ENCODE measurements around the gene STK32B. TPM values are rescaled to one million over a fixed set of nuclear protein-coding genes. Genes with fewer than 3 reads are reported as not detected.

STK32B gene
- total and polyA plus RNA-seq, 9 of the 15 experiments (the other 6 are each of a cell fraction or from before 2014, with no cell fraction given): 0.03 to 0.20 (median 0.07) TPM; not detected in 2

DNA sequence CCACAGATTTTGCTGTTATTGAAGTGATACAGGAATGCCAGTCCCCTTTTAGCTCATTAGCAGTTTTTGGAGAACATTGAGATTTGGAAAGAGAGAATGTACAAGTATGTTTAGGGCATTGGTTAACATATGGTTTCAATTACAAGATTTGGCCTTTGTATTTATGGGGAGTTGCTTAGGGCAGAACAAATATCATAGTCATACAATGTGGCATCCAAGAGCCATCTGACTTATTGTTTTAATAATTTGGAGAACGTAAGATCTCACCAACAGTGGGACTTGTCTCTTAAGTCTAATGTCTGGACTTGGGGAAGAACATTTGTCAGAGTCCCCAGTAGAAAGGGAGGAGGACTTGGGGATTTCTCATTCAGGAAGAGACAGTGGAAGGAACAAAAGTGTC lies 166.1 kb downstream of the STK32B start:
- whole genome bisulfite sequencing (ENCODE audit: insufficient coverage, low coverage, missing lambda C conversion rate): 0% methylated on average over 1 of the region's 1 CpG

More for the DNA sequence above, 166.1 kb downstream of the STK32B start:
- Histone ChIP-seq H3K36me3 (ENCODE audit: control insufficient read depth, insufficient read depth, low read length) (no peaks in the 10 kb centered on the region), H3K79me2 (ENCODE audit: control insufficient read depth, insufficient read depth, low read length) (no peaks in the 10 kb centered on the region), H3K9me3 (replicated peaks; ENCODE audit: control insufficient read depth, insufficient read depth, low read depth, low read length) (no peaks in the 10 kb centered on the region), H3K27me3 (ENCODE audit: control insufficient read depth in 2 of 2, insufficient read depth in 2 of 2, low read length in 2 of 2) (no peaks in the 10 kb centered on the region), H3K9ac (ENCODE audit: insufficient read depth in 1 of 2, low read depth in 2 of 2, low read length in 2 of 2) (no peak overlapping the region), H3K4me3 (no peak overlapping the region), H3K4me1 (replicated peaks in 1 of 2; ENCODE audit: control insufficient read depth in 2 of 2, insufficient read depth in 2 of 2, low read length in 2 of 2) (no peaks in the 10 kb centered on the region), H3K4me2 (ENCODE audit: insufficient read depth, low read length) (no peak overlapping the region), H3K9me1 (ENCODE audit: control insufficient read depth, insufficient read depth, low read length) (no peaks in the 10 kb centered on the region), H3K27ac (ENCODE audit: extremely low read depth, low read depth, low read length) (no peak overlapping the region), H4K20me1 (replicated peaks; ENCODE audit: control insufficient read depth, insufficient read depth, low read length) (no peaks in the 10 kb centered on the region), H2AFZ (ENCODE audit: low read depth, low read length) (no peak overlapping the region)
- BruUV-seq (replicated peaks): no TSS peak
- ChIA-PET POLR2A (no interaction called here), CTCF (ENCODE audit: low intra/inter-chr PET ratio) (no interaction called here)
- intact Hi-C loops (cut with micrococcal nuclease): no loop called here
- FAIRE-seq (no peak), ATAC-seq (no peak), DNase-seq (ENCODE audit: extremely low read depth in 1 of 4, low spot score in 3 of 4) (no peak)
- in situ Hi-C loops (cut with MboI): no loop called here
- no peak for TF ChIP-seq IRF9 (tag; IDR thresholded peaks at IDR 0.05)
- TF ChIP-seq, protein P1, sequence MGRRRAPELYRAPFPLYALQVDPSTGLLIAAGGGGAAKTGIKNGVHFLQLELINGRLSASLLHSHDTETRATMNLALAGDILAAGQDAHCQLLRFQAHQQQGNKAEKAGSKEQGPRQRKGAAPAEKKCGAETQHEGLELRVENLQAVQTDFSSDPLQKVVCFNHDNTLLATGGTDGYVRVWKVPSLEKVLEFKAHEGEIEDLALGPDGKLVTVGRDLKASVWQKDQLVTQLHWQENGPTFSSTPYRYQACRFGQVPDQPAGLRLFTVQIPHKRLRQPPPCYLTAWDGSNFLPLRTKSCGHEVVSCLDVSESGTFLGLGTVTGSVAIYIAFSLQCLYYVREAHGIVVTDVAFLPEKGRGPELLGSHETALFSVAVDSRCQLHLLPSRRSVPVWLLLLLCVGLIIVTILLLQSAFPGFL (CRISPR knock-in tag; IDR thresholded peaks at IDR 0.05): no peak
- TF ChIP-seq, protein P2, sequence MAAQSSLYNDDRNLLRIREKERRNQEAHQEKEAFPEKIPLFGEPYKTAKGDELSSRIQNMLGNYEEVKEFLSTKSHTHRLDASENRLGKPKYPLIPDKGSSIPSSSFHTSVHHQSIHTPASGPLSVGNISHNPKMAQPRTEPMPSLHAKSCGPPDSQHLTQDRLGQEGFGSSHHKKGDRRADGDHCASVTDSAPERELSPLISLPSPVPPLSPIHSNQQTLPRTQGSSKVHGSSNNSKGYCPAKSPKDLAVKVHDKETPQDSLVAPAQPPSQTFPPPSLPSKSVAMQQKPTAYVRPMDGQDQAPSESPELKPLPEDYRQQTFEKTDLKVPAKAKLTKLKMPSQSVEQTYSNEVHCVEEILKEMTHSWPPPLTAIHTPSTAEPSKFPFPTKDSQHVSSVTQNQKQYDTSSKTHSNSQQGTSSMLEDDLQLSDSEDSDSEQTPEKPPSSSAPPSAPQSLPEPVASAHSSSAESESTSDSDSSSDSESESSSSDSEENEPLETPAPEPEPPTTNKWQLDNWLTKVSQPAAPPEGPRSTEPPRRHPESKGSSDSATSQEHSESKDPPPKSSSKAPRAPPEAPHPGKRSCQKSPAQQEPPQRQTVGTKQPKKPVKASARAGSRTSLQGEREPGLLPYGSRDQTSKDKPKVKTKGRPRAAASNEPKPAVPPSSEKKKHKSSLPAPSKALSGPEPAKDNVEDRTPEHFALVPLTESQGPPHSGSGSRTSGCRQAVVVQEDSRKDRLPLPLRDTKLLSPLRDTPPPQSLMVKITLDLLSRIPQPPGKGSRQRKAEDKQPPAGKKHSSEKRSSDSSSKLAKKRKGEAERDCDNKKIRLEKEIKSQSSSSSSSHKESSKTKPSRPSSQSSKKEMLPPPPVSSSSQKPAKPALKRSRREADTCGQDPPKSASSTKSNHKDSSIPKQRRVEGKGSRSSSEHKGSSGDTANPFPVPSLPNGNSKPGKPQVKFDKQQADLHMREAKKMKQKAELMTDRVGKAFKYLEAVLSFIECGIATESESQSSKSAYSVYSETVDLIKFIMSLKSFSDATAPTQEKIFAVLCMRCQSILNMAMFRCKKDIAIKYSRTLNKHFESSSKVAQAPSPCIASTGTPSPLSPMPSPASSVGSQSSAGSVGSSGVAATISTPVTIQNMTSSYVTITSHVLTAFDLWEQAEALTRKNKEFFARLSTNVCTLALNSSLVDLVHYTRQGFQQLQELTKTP (IDR thresholded peaks at IDR 0.05; ENCODE audit: low read depth in 1 of 2, partially characterized antibody in 2 of 2): no peak
- TF ChIP-seq FOXJ2 (tag; IDR thresholded peaks at IDR 0.05): no peak
- TF ChIP-seq, protein P3, sequence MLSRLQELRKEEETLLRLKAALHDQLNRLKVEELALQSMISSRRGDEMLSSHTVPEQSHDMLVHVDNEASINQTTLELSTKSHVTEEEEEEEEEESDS (CRISPR knock-in tag; IDR thresholded peaks at IDR 0.05): no peak
- no peak for TF ChIP-seq BCL6 (CRISPR knock-in tag; IDR thresholded peaks at IDR 0.05)
